Neutrophil (primary cell): ENCODE measurements around the gene PHOX2B.

Source experiments
- H3K27ac ChIP-seq: fragments of 200-600 bp; sonication (generic); 2 replicates; pipeline ENCODE4 v1.5.1; 2016; ENCODE audit warnings: mild to moderate bottlenecking, moderate library complexity
- H3K27me3 ChIP-seq: fragments of 200-600 bp; sonication (generic); 2 replicates; pipeline ENCODE4 v1.6.0; 2016; ENCODE audit warnings: mild to moderate bottlenecking
- H3K36me3 ChIP-seq: fragments of 200-600 bp; sonication (generic); 2 replicates; pipeline ENCODE4 v1.5.1; 2017
- H3K4me1 ChIP-seq, 2 experiments: fragments of 200-600 bp in 1 of 2; sonication (generic) in 1 of 2; 1 replicate in 1 of 2; 2 replicates in 1 of 2; pipeline versions ENCODE4 v1.5.1 to v1.6.1; 2013 to 2016; ENCODE audit warnings: low read depth in 1 of 2, low read length in 1 of 2, mild to moderate bottlenecking in 1 of 2, moderate library complexity in 1 of 2; ENCODE audit not compliant: control insufficient read depth in 1 of 2, insufficient read depth in 1 of 2
- H3K4me3 ChIP-seq, 2 experiments: fragments of 200-600 bp in 1 of 2; sonication (generic) in 1 of 2; 1 replicate in 1 of 2; 2 replicates in 1 of 2; pipeline ENCODE4 v1.5.1; 2013 to 2016; ENCODE audit warnings: low read depth in 1 of 2, low read length in 1 of 2, mild to moderate bottlenecking in 1 of 2, moderate library complexity in 1 of 2
- H3K9me3 ChIP-seq: fragments of 200-600 bp; sonication (generic); 2 replicates; pipeline ENCODE4 v1.5.1; 2016
- CTCF ChIP-seq: fragments of 200-600 bp; sonication (generic); IDR thresholded peaks from 2 replicates; pipeline ENCODE4 v1.5.1; 2016; ENCODE audit warnings: antibody characterized with exemption

The PHOX2B gene

GRCh38 chr4:41791557-41791956 is 43.0 kb upstream of the PHOX2B start:
- no peak overlapping the region for H3K4me3 ChIP-seq
- no peaks in the 10 kb centered on the region for H3K9me3 ChIP-seq
- no peaks in the 10 kb centered on the region for H3K4me1 ChIP-seq
- no peaks in the 10 kb centered on the region for H3K36me3 ChIP-seq
- H3K27ac ChIP-seq, result no peak overlapping the region
- peaks cover 65% of the 10 kb centered on the region for H3K27me3 ChIP-seq
- TF ChIP-seq CTCF, result no peak

- Histone ChIP-seq H3K36me3 (no peaks in the 10 kb centered on the region), H3K27ac (no peak overlapping the region), H3K27me3 (peaks cover 38% of the 10 kb centered on the region), H3K4me3 (no peak overlapping the region), H3K9me3 (no peaks in the 10 kb centered on the region), H3K4me1 (no peaks in the 10 kb centered on the region)
- TF ChIP-seq CTCF, result no peak
Observed at GRCh38 chr4:41787931-41788330, 39.4 kb upstream of the PHOX2B start.

GRCh38 chr4:41785665-41786064 is 37.1 kb upstream of the PHOX2B start:
- Histone ChIP-seq H3K4me1 (no peaks in the 10 kb centered on the region), H3K36me3 (no peaks in the 10 kb centered on the region), H3K4me3 (no peak overlapping the region), H3K9me3 (no peaks in the 10 kb centered on the region), H3K27ac (no peak overlapping the region), H3K27me3 (peaks cover 19% of the 10 kb centered on the region)
- TF ChIP-seq CTCF, result no peak

GRCh38 chr4:41784191-41784979 is 35.9 kb upstream of the PHOX2B start:
- Histone ChIP-seq H3K27me3 (peaks cover 19% of the 10 kb centered on the region), H3K36me3 (no peaks in the 10 kb centered on the region), H3K9me3 (no peaks in the 10 kb centered on the region), H3K4me3 (no peak overlapping the region), H3K4me1 (no peaks in the 10 kb centered on the region), H3K27ac (no peak overlapping the region)
- no peak for TF ChIP-seq CTCF

- no peak for TF ChIP-seq CTCF
- Histone ChIP-seq H3K4me1 (no peaks in the 10 kb centered on the region), H3K4me3 (no peak overlapping the region), H3K27ac (no peak overlapping the region), H3K27me3 (peaks cover 29% of the 10 kb centered on the region), H3K36me3 (no peaks in the 10 kb centered on the region), H3K9me3 (no peaks in the 10 kb centered on the region)
Observed at GRCh38 chr4:41776466-41776865, 27.9 kb upstream of the PHOX2B start.
